K562 (cell line): ENCODE results near the gene ZP1. TPM values are rescaled to one million over a fixed set of nuclear protein-coding genes. Genes with fewer than 3 reads are reported as not detected.

Source experiments
- ATAC-seq: fragments of 200-7000 bp; cut with Tn5 transposase; 3 replicates; pipeline ENCODE4 v1.9.1; 2020; ENCODE audit warnings: moderate library complexity
- BruUV-seq: library from RNA; stranded (reverse); fragments of 400-500 nt; replicated peaks from 2 replicates; lab custom pipeline; 2021; lab: Mats Ljungman, UMichigan
- CTCF ChIA-PET: fragments of 300-600 bp; formaldehyde crosslinking; extraction: SDS; loops from one replicate; lab custom pipeline; 2021; ENCODE audit warnings: low intra/inter-chr PET ratio; lab: Yijun Ruan, JAX
- POLR2A ChIA-PET: fragments of 300-600, 350-650 bp; sonication (Branson Sonifier 250); formaldehyde crosslinking; extraction: SDS; loops from one replicate; lab custom pipeline; 2021; ENCODE audit warnings: antibody characterized with exemption, inconsistent platforms; lab: Yijun Ruan, JAX
- DNase-seq, 4 experiments: peaks; one replicate each; pipeline versions ENCODE4 v3.0.0 to v3.0.0-alpha.2; 2011 to 2018; ENCODE audit warnings: low spot score in 3 of 4, mixed read lengths in 3 of 4; ENCODE audit errors: extremely low read depth in 1 of 4
- FAIRE-seq: peaks from 2 replicates; lab custom pipeline; 2011; peaks lifted over from hg19 to GRCh38; lab: Jason Lieb, UNC
- H2AFZ ChIP-seq: 2 replicates; pipeline ENCODE4 v1.6.0; 2011; ENCODE audit warnings: low read depth, low read length, control low read depth, inconsistent platforms
- H3K27ac ChIP-seq: fragments of 200-600 bp; 3 replicates; pipeline ENCODE4 v1.8.0; 2011; ENCODE audit warnings: low read depth, mild to moderate bottlenecking, control low read depth, inconsistent platforms, low read length, moderate library complexity, mixed read lengths; ENCODE audit errors: extremely low read depth
- H3K27me3 ChIP-seq, 2 experiments: fragments of 300-600 bp in 1 of 2; 2 replicates in 1 of 2; 3 replicates in 1 of 2; pipeline versions ENCODE4 v1.6.0 to v1.8.0; 2011; ENCODE audit warnings: inconsistent platforms in 2 of 2, low read length in 2 of 2, mild to moderate bottlenecking in 1 of 2, mixed read lengths in 1 of 2, moderate library complexity in 1 of 2; ENCODE audit not compliant: control insufficient read depth in 2 of 2, insufficient read depth in 2 of 2
- H3K36me3 ChIP-seq: fragments of 300-600 bp; 3 replicates; pipeline ENCODE4 v1.8.0; 2011; ENCODE audit warnings: mild to moderate bottlenecking, low read length, inconsistent platforms; ENCODE audit not compliant: control insufficient read depth, insufficient read depth
- H3K4me1 ChIP-seq, 2 experiments: fragments of 200-600 bp in 1 of 2; replicated peaks in 1 of 2; 2 replicates in 1 of 2; 3 replicates in 1 of 2; pipeline versions ENCODE4 v1.5.1 to v1.8.0; 2011; ENCODE audit warnings: inconsistent platforms in 2 of 2, low read length in 2 of 2, mild to moderate bottlenecking in 1 of 2, mixed read lengths in 1 of 2, moderate library complexity in 1 of 2; ENCODE audit not compliant: control insufficient read depth in 2 of 2, insufficient read depth in 2 of 2
- H3K4me2 ChIP-seq: 2 replicates; pipeline ENCODE4 v1.6.1; 2011; ENCODE audit warnings: low read length, control low read depth, inconsistent platforms, mixed read lengths; ENCODE audit not compliant: insufficient read depth
- H3K4me3 ChIP-seq: fragments of 200-600 bp; sonication (generic), shearing (Covaris generic); 2 replicates; pipeline ENCODE4 v1.5.1; 2016; ENCODE audit warnings: control low read depth, inconsistent platforms
- H3K79me2 ChIP-seq: fragments of 200-600 bp; 3 replicates; pipeline ENCODE4 v1.8.0; 2011; ENCODE audit warnings: low read length, inconsistent platforms; ENCODE audit not compliant: control insufficient read depth, insufficient read depth
- H3K9ac ChIP-seq, 2 experiments: 2 replicates each; pipeline versions ENCODE4 v1.6.0 to v1.6.1; 2011; ENCODE audit warnings: low read depth in 2 of 2, low read length in 2 of 2, control low read depth in 1 of 2, inconsistent platforms in 1 of 2, mild to moderate bottlenecking in 1 of 2, mixed read lengths in 1 of 2; ENCODE audit not compliant: insufficient read depth in 1 of 2
- H3K9me1 ChIP-seq: one replicate; pipeline ENCODE4 v1.6.0; 2011; ENCODE audit warnings: inconsistent platforms, mild to moderate bottlenecking, low read length, moderate library complexity; ENCODE audit not compliant: control insufficient read depth, insufficient read depth
- H3K9me3 ChIP-seq: replicated peaks from 2 replicates; pipeline ENCODE4 v1.5.1; 2011; ENCODE audit warnings: low read depth, low read length, inconsistent platforms; ENCODE audit not compliant: control insufficient read depth, insufficient read depth
- H4K20me1 ChIP-seq: replicated peaks from 2 replicates; pipeline ENCODE4 v1.6.1; 2011; ENCODE audit warnings: low read length, inconsistent platforms, mixed read lengths; ENCODE audit not compliant: control insufficient read depth, insufficient read depth
- HMGN3 ChIP-seq: IDR thresholded peaks from 2 replicates; pipeline ENCODE4 v1.6.1; 2011; ENCODE audit warnings: borderline replicate concordance, low read depth, mild to moderate bottlenecking, mixed read lengths, low read length; ENCODE audit not compliant: insufficient read length; ENCODE audit errors: extremely low read depth
- KLF6 ChIP-seq: fragments of 250-450 bp; sonication (Bioruptor Pico); IDR thresholded peaks from 2 replicates; pipeline ENCODE4 v1.4.0; 2020; ENCODE audit warnings: mild to moderate bottlenecking, moderate library complexity, borderline replicate concordance
- MAFF ChIP-seq: IDR thresholded peaks from 2 replicates; pipeline ENCODE4 v1.6.1; 2012; ENCODE audit warnings: low read length, improper control_type of control experiment
- MLLT1 ChIP-seq, 2 experiments: fragments of 450-650 bp; IDR thresholded peaks; 2 replicates each; pipeline ENCODE4 v1.6.1; 2016
- MNT ChIP-seq, 2 experiments: fragments of 450-650 bp; conservative IDR thresholded peaks; 2 replicates each; pipeline ENCODE4 v1.6.1; 2017; ENCODE audit warnings: mild to moderate bottlenecking in 2 of 2, moderate library complexity in 2 of 2
- PHB2 ChIP-seq: fragments of 450-650 bp; IDR thresholded peaks from 2 replicates; pipeline ENCODE4 v1.6.1; 2017; ENCODE audit warnings: low read depth
- POU5F1 ChIP-seq: fragments of 150-350 bp; IDR thresholded peaks from 2 replicates; pipeline ENCODE4 v1.6.1; 2014; ENCODE audit warnings: borderline replicate concordance, low read length, low read depth, mild to moderate bottlenecking; ENCODE audit not compliant: partially characterized antibody
- ZBTB7A ChIP-seq: IDR thresholded peaks from 2 replicates; pipeline ENCODE4 v1.6.1; 2011; ENCODE audit warnings: low read depth, mild to moderate bottlenecking, low read length, moderate library complexity, borderline replicate concordance; ENCODE audit not compliant: control insufficient read depth
- ZNF316 ChIP-seq: fragments of 450-650 bp; IDR thresholded peaks from 2 replicates; pipeline ENCODE4 v1.6.1; 2016
- WGBS: fragments of 100-300 bp; shearing (Covaris generic); methylation state at CpG from one replicate; pipeline ENCODE4 v1.1.6; 2016; ENCODE audit warnings: low coverage, mixed read lengths; ENCODE audit not compliant: insufficient coverage; ENCODE audit errors: missing lambda C conversion rate; 5-methylcytosine and 5-hydroxymethylcytosine counted together
- in situ Hi-C: fragments of 300-500 bp; cut with MboI; formaldehyde crosslinking; loops from 4 replicates; pipeline ENCODE4 v1.15.0; 2018; ENCODE audit warnings: inconsistent platforms, mixed read lengths
- intact Hi-C: fragments of 100-400 bp; cut with micrococcal nuclease; formaldehyde crosslinking; loops from 2 replicates; pipeline ENCODE4 v1.14.2; 2022
- polyA plus RNA-seq, 8 experiments: library from polyadenylated mRNA; depleted of rRNA in 4 of 8; stranded (reverse) in 5 of 8; unstranded in 3 of 8; fragments of >200 nt; fragmentation: Nextera tagmentation in 2 of 8; fragmentation: Illumina TruSeq in 1 of 8; extraction: Ambion mirVana in 2 of 8; extraction: Trizol in 1 of 8; gene quantifications; 2 replicates each; pipeline versions ENCODE4 v1.2.1 to v1.2.3, GENCODE V29; 2011 to 2014; ENCODE audit warnings: inconsistent platforms in 1 of 8, missing spikeins in 1 of 8
- total RNA-seq, 7 experiments: library from RNA; depleted of rRNA in 6 of 7; stranded (reverse); fragments of >200 nt in 6 of 7; fragmentation: Illumina TruSeq in 2 of 7; extraction: Trizol in 2 of 7; gene quantifications; 2 replicates each; pipeline versions ENCODE4 v1.2.1 to v1.2.3, GENCODE V29; 2011 to 2021; ENCODE audit warnings: low replicate concordance in 1 of 7
- TF ChIP-seq, protein P1 (sequence below): fragments of 250-450 bp; sonication (Bioruptor Pico); IDR thresholded peaks from 2 replicates; pipeline ENCODE4 v1.8.0; 2022; ENCODE audit warnings: inconsistent platforms

ZP1 gene
- total and polyA plus RNA-seq, 9 of the 15 experiments (the other 6 are each of a cell fraction or from before 2014, with no cell fraction given) = 0.11 to 0.15 TPM; not detected in 7

- ATAC-seq = no peak
- BruUV-seq = no TSS peak
- Histone ChIP-seq H3K9ac (peak overlapping the region; percentile 73 to 81; a peak in 2 of 4 replicates), H3K36me3 (peaks cover 18% of the 10 kb centered on the region), H3K4me2 (peak overlapping the region; percentile 89), H3K9me1 (peaks cover 3% of the 10 kb centered on the region), H3K27me3 (no peaks in the 10 kb centered on the region), H3K4me1 (peaks cover 28 to 41% of the 10 kb centered on the region in 2 experiments), H4K20me1 (peaks cover 3% of the 10 kb centered on the region; the same call in 1 of the 2 replicates), H2AFZ (peak overlapping the region; percentile 96), H3K79me2 (peaks cover 39% of the 10 kb centered on the region), H3K4me3 (no peak overlapping the region), H3K9me3 (no peaks in the 10 kb centered on the region), H3K27ac (peak overlapping the region; percentile 67)
- POLR2A ChIA-PET = interaction anchor here (0.8 to 1.4 kb wide), 3 partner anchors 8 to 51 kb away, joined by 3 to 4 read pairs (median 4); no protein-coding TSS in a partner anchor
- 54% methylated on average over 14 of the region's 14 CpGs for WGBS
- DNase-seq = no peak
- CTCF ChIA-PET = no interaction called here
- intact Hi-C loops (no loop called here), in situ Hi-C loops (no loop called here)
- FAIRE-seq = no peak
- TF ChIP-seq, protein P1, sequence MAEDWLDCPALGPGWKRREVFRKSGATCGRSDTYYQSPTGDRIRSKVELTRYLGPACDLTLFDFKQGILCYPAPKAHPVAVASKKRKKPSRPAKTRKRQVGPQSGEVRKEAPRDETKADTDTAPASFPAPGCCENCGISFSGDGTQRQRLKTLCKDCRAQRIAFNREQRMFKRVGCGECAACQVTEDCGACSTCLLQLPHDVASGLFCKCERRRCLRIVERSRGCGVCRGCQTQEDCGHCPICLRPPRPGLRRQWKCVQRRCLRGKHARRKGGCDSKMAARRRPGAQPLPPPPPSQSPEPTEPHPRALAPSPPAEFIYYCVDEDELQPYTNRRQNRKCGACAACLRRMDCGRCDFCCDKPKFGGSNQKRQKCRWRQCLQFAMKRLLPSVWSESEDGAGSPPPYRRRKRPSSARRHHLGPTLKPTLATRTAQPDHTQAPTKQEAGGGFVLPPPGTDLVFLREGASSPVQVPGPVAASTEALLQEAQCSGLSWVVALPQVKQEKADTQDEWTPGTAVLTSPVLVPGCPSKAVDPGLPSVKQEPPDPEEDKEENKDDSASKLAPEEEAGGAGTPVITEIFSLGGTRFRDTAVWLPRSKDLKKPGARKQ (CRISPR knock-in tag) = no peak
- no peak for TF ChIP-seq MLLT1 (IDR thresholded peaks at IDR 0.05)
- TF ChIP-seq PHB2 = no peak
- TF ChIP-seq ZBTB7A = peak; percentile 14; the same call in 1 of the 2 replicates
- TF ChIP-seq MNT (conservative IDR thresholded peaks at IDR 0.05) = no peak
- TF ChIP-seq KLF6 (CRISPR knock-in tag) = no peak
- no peak for TF ChIP-seq POU5F1
- TF ChIP-seq ZNF316 = peak; percentile 86
- peak; percentile 55 for TF ChIP-seq MAFF
- no peak for TF ChIP-seq HMGN3
Observed at GRCh38 chr11:60840470-60841430, 26.6 kb upstream of the ZP1 start.
